COR-L47 (cell line): ENCODE results near the gene STK10.
"Not testable (repeated sequence)": the region's sequence is repeated elsewhere in the genome, so short reads cannot be mapped to it uniquely, and the experiment has no call there.

Experiments used
- DNase-seq: peaks from one replicate; lab custom pipeline; 2025; lab: John Stamatoyannopoulos, UW

Gene STK10

DNA sequence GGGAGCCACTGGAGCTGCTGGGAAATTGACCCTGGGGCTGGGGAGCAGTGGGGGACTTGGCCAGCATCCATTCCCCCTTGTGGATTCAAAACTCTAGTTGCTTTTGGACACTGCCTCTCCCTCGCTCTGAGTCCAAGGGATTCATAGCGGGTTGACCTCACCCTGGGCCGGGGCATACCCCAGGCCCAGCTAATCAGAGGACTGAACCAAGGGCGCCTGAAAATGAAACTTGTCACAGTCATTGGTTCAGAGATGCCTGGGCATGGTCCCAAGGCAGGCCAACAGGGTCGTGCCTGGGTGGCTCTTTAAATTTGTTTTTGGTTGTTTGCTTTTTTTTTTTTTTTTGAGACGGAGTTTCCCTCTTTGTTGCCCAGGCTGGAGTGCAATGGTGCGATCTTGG is 22.6 kb downstream of the STK10 start:
- no peak for DNase-seq

DNA sequence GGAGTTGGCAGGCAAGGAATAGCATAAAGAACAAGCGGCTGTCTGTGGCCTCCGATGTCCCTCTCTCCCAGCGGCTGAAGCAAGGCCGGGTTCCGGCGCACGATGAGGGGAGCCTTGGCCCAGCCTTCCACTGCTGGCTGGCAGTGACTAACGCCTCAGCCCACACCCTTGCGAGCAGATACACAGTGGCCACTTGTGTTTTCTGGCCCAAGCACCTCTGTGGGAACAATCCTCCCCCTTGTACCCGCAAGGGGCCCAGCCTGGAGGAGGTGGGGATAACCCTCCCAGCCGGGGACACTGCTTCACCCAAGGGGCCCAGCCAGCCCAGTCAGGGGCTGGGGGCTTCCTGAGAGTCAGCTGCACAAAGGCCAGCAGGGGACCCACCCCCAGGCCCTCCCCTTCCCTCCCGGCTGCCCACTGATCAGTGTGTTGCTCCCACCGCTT is 23.2 kb downstream of the STK10 start:
- no peak for DNase-seq

DNA sequence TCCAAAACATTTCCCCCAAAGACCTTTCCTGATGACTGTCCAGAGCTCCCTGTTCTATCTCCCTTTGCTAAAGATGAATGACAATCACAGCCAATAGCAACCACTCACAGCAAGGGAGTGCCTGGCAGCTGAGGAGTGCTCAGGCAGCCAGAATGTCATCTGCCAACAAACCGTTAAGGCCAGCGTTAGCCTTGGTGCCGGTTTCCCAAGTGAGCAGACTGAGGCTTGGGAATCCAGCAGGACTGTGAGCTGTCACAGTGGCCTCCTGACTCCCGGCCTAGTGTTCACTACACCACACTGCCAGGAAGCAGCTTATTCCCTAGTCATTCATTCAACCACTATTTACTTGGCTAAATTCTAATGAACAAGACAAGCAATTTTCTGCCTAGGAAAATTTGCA is 24.7 kb downstream of the STK10 start:
- no peak for DNase-seq

DNA sequence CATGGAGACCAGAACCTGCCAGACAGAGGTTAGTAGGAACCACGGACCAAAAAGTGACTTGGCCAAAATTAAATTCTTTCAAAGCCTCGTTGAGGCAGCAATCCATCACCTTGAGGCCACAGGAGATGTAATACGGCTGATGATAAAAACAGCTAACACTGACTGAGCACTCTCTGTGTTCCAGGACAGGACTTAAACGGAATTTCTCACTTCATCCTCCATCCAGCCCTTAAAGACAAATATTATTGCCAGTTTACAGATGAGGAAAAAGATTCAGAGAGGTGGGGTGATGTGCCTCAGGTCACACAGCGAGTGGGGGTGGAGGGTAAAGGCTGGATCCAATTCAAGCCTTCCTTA is 25.1 kb downstream of the STK10 start:
- DNase-seq = no peak

DNA sequence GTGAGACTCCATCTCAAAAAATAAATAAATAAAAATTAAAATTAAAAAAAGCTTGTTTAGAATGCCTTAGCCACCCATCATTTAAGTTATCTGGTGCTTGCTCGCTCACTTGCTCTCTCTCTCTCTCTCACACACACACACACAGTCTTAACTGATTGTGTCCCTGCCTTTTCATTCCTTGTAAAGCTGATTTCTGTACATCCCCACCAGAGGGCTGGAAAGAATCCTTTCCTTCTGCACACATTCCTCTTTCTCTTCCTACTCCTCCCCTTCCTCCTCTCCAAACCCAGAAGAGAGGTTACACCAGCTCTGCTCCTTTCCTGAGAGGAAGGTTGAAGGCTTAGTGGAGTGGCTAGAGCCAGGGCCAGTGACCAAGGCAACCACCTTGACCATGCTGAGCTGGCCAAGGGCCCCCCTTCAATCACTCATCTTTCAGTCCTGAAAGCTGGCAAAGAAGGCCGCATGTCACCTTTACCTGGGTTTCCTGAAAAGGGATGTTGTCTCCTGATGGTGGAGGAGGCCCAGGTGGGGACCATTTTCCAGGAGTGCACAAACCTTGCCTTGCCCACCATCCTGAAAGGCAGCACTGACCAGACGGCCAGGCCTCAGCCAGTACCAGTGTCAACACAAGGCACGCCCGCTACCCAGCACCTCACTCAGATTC is 25.6 kb downstream of the STK10 start:
- no peak for DNase-seq

DNA sequence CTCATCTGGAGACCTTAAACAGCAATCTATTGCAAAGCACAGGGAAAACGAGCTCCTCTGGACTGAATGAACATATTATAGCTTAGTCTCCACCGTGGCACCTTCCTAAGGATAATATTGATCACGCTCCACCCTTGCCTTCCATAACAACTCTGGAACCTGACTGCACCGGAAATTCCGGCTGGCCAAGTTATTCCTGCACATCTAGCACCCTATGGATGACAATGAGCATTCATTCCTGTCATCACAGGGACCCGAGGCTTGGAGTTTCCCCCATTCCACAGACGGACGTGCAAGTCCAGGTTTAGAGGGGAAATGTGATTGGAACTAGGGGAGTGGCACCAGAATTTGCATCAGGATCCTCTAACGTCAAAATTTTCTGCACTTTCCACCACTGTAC is 27.5 kb downstream of the STK10 start:
- DNase-seq = no peak

DNA sequence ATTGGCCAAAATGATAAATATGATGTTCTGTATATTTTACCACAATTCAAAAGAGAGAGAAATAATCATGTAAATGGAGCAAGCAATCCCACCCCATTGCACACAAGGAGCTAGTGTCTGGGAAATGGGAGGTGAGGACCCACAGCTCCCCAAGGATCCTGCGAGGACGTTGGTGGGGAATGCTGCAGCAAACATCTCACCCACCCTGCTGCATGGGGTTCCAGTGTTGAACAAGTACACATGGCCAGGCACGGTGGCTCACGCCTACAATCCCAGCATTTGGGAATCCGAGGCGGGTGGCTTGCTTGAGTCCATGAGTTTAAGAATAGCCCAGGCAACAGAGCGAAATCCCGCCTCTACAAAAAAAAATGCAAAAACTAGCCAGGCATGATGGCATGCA is 29.0 kb downstream of the STK10 start:
- no peak for DNase-seq

DNA sequence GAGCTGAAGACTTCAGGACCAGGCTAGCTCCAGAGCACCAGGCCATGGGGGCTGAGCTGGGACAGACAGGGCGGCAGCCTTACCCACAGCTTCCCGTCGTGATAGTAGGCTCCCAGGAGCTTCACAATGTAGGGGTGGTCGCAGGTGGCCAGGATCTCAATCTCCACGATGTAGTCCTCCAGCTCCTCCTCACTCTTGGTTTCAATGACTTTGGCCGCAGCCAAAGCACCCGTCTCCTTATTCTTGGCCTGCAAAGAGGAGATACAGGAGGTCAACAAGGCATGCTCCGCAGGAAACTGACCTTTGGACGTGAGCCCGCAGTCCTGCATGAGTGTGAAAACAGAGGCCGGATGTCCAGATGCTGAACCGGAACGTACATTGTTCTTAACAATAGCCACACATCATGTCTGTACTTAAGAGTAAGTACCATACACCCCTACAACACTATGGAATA is 31.5 kb downstream of the STK10 start:
- DNase-seq = no peak

DNA sequence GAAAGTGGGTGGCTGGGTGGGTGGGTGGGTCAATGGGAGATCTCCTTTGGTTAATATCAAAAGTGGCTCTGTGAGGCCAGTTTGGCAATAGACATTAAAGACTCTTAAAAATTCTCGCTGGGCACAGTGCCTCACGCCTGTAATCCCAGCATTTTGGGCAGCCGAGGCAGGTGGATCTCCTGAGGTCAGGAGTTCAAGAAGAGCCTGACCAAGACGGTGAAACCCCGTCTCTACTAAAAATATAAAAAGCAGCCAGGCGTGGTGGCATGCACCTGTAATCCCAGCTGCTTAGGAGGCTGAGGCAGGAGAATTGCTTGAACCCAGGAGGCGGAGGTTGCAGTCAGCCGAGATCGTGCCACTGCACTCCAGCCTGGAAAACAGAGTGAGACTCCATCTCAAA is 32.9 kb downstream of the STK10 start:
- not testable (repeated sequence) for DNase-seq

DNA sequence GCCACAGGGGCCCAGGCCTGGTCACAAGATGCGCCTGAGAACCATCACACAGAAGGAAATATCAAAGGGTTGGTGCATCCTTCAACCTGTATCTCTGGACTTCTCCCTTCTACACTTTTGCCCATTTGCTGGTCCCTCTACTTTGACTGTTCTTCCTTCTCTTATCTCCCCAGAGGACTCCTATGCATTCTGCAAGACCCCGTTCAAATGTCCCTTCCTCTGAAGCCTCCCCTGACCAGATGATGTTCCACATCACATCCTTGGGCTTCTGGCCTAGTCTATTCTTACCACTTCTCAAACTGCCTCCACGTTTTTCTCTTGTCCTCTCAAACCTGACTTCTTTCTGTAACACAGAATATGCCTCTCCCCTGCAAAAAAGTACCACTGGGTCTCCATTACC is 34.3 kb downstream of the STK10 start:
- DNase-seq = no peak

DNA sequence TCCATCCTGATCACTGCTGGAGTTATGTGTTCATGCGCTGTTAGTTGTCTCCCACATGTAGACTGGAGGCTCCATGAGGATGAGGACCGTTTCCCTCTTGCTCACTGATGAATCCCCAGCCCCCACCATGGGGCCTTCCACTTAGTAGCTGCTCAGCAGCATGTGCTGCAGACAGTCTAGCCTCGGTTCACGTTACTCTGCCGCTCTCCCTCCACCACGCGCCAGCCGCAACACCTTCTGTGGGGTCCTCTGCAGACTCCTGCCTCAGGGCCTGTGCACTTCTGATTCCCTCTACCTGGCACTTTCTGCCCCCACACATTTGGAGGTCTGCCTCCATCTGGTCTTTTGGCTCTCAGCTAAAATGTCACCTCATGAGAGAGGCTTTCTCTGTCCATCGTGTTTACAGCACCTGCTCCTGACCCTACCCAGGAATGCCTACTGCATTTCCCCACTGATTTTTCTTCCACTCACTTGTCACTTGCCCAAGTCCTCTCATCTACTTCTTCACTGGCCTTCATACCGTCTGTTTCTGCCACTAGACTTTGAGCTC is 36.3 kb downstream of the STK10 start:
- no peak for DNase-seq

DNA sequence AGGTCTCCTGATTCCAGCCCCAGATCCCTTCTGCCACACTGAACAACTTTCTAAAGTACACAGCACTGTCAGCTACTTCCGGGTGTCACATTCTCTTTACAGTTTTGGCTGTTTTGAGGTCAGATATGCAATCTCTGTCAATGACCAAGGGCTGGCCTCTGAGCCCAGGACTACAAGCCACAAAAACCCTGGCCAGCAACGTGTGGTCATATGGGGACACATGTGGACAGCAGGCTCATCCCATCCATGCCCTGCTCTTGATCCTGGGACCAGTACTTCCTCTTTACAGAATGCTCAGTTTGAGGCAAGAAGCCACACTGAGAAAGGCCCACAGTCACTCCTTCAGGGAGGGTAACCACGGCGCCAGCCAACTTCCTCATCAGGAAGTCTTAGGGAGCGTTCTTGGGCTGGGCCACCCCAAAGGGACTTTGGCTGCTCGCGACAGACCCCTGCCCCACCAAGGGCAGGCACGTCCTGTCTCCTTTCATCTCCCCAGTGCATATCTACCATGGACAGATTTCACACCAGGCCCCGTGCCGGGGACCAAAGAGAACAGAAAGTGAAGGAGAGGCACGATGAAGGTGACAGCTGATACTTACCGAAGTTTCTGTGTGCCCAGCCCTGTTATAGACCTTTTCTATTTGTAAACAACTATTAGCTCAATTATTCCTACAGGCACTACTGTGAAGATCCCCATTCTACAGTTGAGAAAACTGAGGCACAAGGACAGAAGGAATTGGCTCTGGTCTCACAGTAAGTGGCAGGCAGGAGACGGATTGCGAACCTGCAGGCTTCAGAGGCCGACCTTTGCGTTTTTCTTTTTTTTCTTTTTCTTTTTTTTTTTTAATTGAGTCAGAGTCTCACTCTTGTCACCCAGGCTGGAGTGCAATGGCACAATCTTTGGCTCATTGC is 37.3 kb downstream of the STK10 start:
- DNase-seq = no peak

DNA sequence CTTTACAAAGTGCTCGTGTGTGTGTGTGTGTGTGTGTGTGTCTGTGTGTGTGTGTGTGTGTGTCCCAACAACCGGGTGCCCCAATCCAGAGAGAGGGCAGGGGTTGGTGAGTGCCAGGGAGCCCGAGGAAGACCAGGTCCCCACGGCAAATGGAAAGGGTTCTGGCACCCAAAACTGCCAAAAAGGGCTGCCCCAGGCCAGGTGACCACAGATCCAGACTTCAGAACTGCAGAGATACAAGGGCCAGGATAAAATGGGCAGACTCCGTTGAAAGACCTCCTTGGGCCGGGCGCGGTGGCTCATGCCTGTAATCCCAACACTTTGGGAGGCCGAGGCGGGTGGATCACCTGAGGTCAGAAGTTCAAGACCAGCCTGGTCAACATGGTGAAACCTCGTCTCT is 38.5 kb downstream of the STK10 start:
- DNase-seq = not testable (repeated sequence)

DNA sequence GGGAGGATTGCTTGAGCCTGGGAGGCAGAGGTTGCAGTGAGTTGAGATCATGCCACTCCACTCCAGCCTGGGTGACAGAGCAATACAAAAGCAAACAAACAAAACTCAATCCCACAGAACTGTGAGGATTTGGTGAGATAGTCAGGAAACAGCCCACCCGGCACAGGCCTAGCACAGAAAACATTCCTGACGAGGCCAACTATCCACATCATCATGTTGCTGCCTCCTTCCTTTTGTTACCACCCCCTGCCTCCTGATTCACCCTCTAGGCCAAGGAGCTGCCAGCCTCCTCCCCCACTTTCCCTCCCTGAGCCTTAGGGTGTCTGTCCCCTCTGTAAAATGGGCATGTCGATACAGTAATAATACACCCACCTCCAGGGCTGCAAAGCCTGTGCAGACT is 39.0 kb downstream of the STK10 start:
- DNase-seq = no peak

DNA sequence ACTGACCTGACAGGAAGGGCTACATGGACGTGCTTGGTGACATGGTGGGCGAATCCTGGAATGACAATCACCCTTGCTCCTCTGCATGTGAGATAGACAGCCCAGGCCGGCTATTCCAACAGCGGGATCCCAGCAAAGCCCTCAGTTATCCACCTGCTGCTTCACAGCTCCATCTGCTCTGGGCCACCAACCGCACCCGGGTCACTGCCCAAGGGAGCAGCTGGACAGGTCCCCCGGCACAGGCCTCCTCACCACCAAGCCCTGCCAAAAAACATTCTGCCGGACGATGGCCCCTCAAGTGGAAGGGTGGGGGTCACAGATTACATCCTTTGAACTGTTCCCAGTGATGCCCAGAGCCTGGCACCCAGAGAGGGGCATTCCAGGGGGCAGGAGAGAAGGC is 39.6 kb downstream of the STK10 start:
- DNase-seq = no peak

DNA sequence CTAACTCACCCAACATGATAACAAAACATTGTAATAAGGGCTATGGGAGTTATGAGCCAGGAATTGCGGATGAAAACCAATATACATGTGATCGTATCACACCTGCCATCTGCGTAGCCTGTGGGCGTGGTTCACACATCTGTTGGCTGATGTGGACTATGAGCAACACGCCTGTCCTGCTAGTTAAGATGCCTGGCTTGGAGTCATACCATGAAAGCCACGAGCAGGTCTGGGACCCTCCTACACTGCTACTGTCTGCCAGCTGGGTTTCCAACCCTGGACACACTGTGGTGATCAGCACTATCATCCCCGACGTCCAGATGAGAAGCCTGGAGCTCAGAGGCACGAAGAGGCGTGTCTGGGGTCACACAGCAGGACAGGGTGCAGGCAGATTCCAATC is 40.2 kb downstream of the STK10 start:
- no peak for DNase-seq

DNA sequence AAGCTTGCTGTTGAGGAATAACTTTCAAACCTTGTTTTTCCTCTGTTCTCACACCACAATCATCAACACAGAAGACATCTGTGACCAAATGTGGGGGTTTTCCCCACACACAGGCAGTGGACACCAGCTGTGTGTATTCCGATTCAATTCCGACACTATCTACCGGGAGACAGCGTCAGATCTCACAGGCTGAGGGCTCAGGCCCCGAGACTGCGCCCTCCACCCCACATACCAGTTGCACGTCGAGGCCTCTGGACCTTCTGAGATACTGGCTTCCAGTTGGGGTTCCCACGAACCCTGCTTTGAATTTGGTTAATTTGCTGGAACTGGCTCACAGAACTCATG is 41.3 kb downstream of the STK10 start:
- DNase-seq = no peak

DNA sequence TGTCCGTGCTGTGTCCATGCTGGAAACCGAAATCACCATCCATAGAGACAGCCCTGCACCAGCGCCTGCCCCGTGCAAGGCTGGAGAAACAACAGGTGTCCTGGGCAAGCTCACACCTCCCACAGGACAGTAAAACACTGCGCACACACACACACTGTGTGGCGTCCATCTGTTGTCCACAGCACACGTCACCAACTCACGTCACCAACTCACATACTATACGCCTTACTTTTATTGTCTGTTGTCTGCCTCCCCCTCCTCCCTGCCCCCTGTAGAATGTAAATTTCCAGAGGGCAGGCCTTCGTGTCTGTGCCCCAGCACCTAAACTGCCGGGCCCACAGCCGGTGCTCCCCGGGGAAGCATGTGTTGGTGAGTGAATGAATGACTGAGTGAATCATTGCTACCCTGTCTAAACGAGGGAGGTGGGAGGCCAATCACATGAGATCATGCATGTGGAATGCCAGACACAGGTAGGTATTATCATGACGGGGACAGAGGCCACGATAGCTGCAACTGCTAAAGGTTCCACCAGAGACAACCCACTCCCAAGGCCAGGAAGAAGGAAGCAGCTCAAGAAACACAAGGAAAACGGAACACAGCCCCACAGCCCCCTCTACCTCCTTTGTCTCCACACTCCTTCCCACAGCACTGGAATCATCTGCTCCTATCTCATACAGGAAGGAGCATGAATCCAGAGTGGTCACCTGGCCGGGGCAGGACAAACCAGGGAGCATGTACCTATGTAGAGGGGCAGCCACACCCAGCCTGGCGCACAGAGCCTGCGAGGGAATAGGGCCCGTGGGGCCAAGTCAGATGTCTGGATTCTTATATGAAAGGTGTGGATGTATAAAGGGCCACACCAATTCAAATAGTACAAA is 41.9 kb downstream of the STK10 start:
- DNase-seq = no peak

DNA sequence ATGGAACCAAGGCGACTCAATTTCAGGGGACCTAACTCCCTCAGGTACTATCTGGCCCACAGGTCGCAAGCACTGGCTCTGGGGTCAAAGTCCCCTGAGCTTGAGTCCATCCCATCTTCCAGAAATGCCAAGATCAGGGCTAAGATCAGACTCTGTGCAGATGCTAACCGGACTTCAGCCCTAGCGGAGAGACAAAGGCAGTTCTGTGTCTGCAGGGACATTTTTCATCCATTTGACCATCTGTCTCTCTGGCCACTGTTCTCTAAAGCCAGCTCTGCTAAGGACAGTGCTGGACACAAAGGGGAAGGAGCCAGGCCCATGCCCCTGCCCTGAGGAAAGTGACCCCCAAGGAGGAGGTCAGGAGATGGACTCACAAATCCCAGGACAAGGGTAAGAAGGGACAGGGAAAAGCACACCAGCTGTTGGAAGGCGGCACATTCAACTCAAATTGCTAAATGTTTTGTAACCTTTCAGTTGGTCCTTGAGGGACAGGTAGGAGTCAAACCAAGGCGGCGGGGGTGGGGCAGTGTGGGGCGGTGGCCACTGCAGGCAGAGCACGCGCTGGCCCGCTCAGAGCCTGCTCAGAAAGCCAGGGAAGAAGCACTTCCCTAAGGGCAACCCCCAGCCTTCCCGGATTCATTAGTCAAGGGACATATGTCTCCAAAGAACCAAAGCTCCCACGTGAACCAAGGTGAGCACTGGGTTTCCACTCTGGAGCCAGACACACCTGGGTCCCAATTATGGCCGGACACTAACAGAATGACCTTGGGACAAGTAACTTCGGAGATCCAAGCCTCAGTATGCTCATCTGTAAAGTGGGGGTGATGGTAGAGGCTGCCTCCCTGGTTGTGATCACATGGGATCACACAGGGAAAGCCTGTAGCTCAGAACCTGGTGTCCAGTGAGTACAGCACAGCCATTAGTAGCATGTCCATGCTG is 42.8 kb downstream of the STK10 start:
- DNase-seq = no peak

DNA sequence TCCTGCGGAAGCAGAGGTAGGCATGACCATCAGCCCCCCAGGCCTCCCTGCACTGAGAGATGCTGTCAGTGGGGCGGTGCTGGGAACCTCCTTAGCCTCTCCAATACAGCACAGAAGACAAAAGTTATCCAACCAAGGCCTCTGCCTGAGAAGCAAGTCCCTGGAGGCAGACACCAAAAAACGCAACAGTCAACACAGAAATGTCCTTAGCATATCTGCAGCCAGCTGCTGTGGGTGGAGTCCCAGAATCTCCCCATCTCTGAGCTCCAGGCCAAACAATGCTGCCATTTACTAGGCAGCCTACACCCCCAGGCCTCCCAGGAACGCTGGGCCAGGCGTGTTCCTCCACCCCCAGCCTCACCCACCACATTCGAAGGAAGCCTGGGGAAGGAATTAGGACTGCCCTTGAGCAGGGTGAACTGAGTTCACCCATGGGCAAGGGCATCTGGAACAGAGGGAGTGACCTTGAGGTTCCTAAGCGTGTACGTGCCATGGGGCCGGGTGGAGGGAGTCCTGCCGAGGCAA is 43.7 kb downstream of the STK10 start:
- DNase-seq = no peak

DNA sequence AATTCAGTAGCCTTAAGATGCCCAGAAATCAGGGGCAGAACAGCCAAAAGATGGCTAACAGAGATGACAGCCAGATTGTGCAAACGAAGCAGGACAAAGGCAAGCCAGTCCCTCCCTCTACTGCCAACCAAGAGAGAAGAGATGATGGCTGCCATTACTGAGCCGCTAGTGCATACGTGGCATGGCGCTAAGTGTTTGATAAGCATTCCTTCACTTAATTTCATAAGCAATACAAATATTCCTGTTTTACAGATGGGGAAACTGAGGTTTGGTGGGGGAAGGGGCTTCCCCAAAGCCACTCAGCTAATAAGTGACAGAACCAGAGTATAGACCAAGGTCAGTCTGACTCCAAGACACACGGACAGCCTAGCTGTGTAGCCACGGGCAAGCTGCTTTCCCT is 44.1 kb downstream of the STK10 start:
- no peak for DNase-seq
